Neuronal stem cell (in vitro differentiated cells): ENCODE results near the gene GABBR2.

Experiments
- DNase-seq: peaks from one replicate; pipeline ENCODE4 v3.0.0-alpha.2; 2013; ENCODE audit warnings: low spot score
- H2AFZ ChIP-seq: one replicate; pipeline ENCODE4 v1.6.1; 2013; ENCODE audit warnings: mild to moderate bottlenecking, low read length, inconsistent platforms
- H2AK5ac ChIP-seq: 2 replicates; pipeline ENCODE4 v1.6.1; 2013; ENCODE audit warnings: low read depth, mild to moderate bottlenecking, inconsistent platforms, low read length, moderate library complexity, mixed read lengths
- H2BK120ac ChIP-seq: 2 replicates; pipeline ENCODE4 v1.6.1; 2013; ENCODE audit warnings: low read depth, mild to moderate bottlenecking, inconsistent platforms, low read length, moderate library complexity, mixed read lengths
- H2BK12ac ChIP-seq: one replicate; pipeline ENCODE4 v1.6.1; 2013; ENCODE audit warnings: low read length, inconsistent platforms
- H2BK15ac ChIP-seq: 2 replicates; pipeline ENCODE4 v1.6.1; 2013; ENCODE audit warnings: mild to moderate bottlenecking, low read length, inconsistent platforms, mixed read lengths
- H2BK5ac ChIP-seq: one replicate; pipeline ENCODE4 v1.6.1; 2013; ENCODE audit warnings: inconsistent platforms, mild to moderate bottlenecking, low read length, moderate library complexity
- H3K14ac ChIP-seq: one replicate; pipeline ENCODE4 v1.6.1; 2013; ENCODE audit warnings: low read length, inconsistent platforms
- H3K18ac ChIP-seq: 2 replicates; pipeline ENCODE4 v1.6.1; 2013; ENCODE audit warnings: low read length, inconsistent platforms
- H3K23ac ChIP-seq: 2 replicates; pipeline ENCODE4 v1.6.1; 2013; ENCODE audit warnings: low read depth, mild to moderate bottlenecking, mixed read lengths, low read length, inconsistent platforms; ENCODE audit not compliant: poor library complexity
- H3K27ac ChIP-seq: replicated peaks from 3 replicates; pipeline ENCODE4 v1.5.1; 2013; ENCODE audit warnings: low read length, inconsistent platforms
- H3K27me3 ChIP-seq, 3 experiments: 2 replicates each; pipeline ENCODE4 v1.6.1; 2013; ENCODE audit warnings: low read length in 3 of 3, mild to moderate bottlenecking in 2 of 3, inconsistent platforms in 1 of 3, low read depth in 1 of 3, mixed read lengths in 1 of 3, moderate library complexity in 1 of 3; ENCODE audit not compliant: control insufficient read depth in 3 of 3, insufficient read depth in 3 of 3
- H3K36me3 ChIP-seq, 2 donors: replicated peaks in 1 of 2; 2 replicates each; pipeline ENCODE4 v1.6.1; 2013; ENCODE audit warnings: low read length in 2 of 2; ENCODE audit not compliant: control insufficient read depth in 2 of 2, insufficient read depth in 2 of 2
- H3K4ac ChIP-seq: 2 replicates; pipeline ENCODE4 v1.6.1; 2013; ENCODE audit warnings: inconsistent platforms, mild to moderate bottlenecking, low read length, moderate library complexity
- H3K4me1 ChIP-seq, 2 donors: 1 replicate in 1 of 2; 2 replicates in 1 of 2; pipeline ENCODE4 v1.6.1; 2013; ENCODE audit warnings: low read length in 2 of 2, low read depth in 1 of 2; ENCODE audit not compliant: control insufficient read depth in 2 of 2, insufficient read depth in 1 of 2
- H3K4me2 ChIP-seq: one replicate; pipeline ENCODE4 v1.6.1; 2013; ENCODE audit warnings: mild to moderate bottlenecking, low read length, inconsistent platforms; ENCODE audit not compliant: insufficient read depth, poor library complexity, severe bottlenecking
- H3K4me3 ChIP-seq, 2 donors: 2 replicates each; pipeline ENCODE4 v1.5.1; 2013; ENCODE audit warnings: low read length in 2 of 2, mild to moderate bottlenecking in 2 of 2, inconsistent platforms in 1 of 2, moderate library complexity in 1 of 2
- H3K79me1 ChIP-seq: one replicate; pipeline ENCODE4 v1.6.1; 2013; ENCODE audit warnings: low read depth, mild to moderate bottlenecking, inconsistent platforms, low read length, moderate library complexity
- H3K9ac ChIP-seq: one replicate; pipeline ENCODE4 v1.6.1; 2013; ENCODE audit warnings: mild to moderate bottlenecking, low read depth, low read length, inconsistent platforms; ENCODE audit not compliant: poor library complexity
- H3K9me3 ChIP-seq, 2 donors: replicated peaks in 1 of 2; 2 replicates each; pipeline versions ENCODE3 to v1.6.1; 2013; ENCODE audit warnings: low read length in 2 of 2, mild to moderate bottlenecking in 2 of 2, inconsistent platforms in 1 of 2, low read depth in 1 of 2, mixed read lengths in 1 of 2, moderate library complexity in 1 of 2; ENCODE audit not compliant: control insufficient read depth in 2 of 2, insufficient read depth in 1 of 2
- H4K8ac ChIP-seq: one replicate; pipeline ENCODE4 v1.6.1; 2013; ENCODE audit warnings: low read depth, mild to moderate bottlenecking, inconsistent platforms, low read length, moderate library complexity
- H4K91ac ChIP-seq: one replicate; pipeline ENCODE4 v1.6.1; 2013; ENCODE audit warnings: low read length, low read depth, mild to moderate bottlenecking, inconsistent platforms; ENCODE audit not compliant: poor library complexity
- WGBS, 2 donors: extraction: QIAGEN DNeasy Blood & Tissue Kit; methylation state at CpG; one replicate each; pipeline ENCODE4 v1.1.7; 2013; ENCODE audit warnings: missing lambda C conversion rate in 2 of 2, mixed read lengths in 1 of 2; ENCODE audit not compliant: insufficient read length in 2 of 2, insufficient replicate concordance in 1 of 2; ENCODE audit errors: extremely low coverage in 2 of 2; 5-methylcytosine and 5-hydroxymethylcytosine counted together

Gene GABBR2

DNA sequence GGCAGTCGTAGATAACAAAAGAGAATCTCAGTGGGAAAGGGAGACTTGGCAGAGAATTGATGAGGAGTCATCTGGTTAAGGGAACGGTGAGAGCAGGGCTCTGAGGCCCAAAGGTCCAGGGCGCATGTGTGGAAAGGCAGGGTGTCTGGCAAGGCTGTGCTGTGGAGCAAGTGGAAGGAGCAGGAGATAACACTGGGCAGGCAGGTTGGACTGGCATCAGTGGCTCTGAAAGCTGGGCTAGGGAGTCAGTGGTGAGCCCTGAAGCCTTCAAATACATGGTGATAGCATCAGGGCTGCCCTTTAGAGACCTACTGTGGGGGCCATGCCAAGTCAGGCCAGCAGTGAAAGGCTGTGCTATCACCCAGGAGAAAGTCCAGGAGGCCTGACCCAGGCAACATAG is 131.3 kb downstream of the GABBR2 start:
- Histone ChIP-seq H3K18ac (no peak overlapping the region), H3K79me1 (no peaks in the 10 kb centered on the region), H3K4me2 (no peak overlapping the region), H2BK15ac (no peak overlapping the region), H3K27me3 (peaks cover 0 to 5% (median 0%) of the 10 kb centered on the region in 3 experiments), H3K23ac (no peak overlapping the region), H3K14ac (no peak overlapping the region), H2BK5ac (no peak overlapping the region), H3K9me3 (no peaks in the 10 kb centered on the region), H3K4me1 (peaks cover 0 to 5% of the 10 kb centered on the region in 2 donors), H2AK5ac (no peak overlapping the region), H3K4me3 (no peak overlapping the region), H4K91ac (no peak overlapping the region), H3K9ac (no peak overlapping the region), H2BK12ac (no peak overlapping the region), H2AFZ (no peak overlapping the region), H3K4ac (no peak overlapping the region), H4K8ac (no peak overlapping the region), H2BK120ac (no peak overlapping the region), H3K36me3 (no peaks in the 10 kb centered on the region), H3K27ac (no peak overlapping the region)
- WGBS, 2 donors, result no CpG with 5 or more reads among the region's 3 CpGs
- DNase-seq, result no peak

DNA sequence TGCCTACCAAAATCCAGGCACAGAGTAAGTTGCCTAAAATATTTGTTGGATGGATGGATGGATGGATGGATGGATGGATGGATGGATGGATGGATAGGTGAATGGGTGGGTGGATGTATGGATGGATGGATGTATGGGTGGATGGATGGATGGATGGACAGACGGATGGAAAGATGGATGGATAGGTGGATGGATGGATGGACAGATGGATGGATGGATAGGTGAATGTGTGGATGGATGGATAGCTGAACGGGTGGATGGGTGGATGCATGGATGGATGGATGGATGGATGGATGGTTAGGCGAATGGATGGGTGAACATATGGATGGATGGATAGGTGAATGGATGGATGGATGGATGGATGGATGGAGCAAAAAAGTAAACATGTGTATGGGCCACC is 131.9 kb downstream of the GABBR2 start:
- H2BK12ac ChIP-seq, result no peak overlapping the region
- H2BK5ac ChIP-seq, result no peak overlapping the region
- H3K9me3 ChIP-seq, result no peaks in the 10 kb centered on the region
- H2BK15ac ChIP-seq, result no peak overlapping the region
- H3K4me2 ChIP-seq, result no peak overlapping the region
- no CpG with 5 or more reads among the region's 3 CpGs for WGBS, 2 donors
- no peak overlapping the region for H4K91ac ChIP-seq
- H3K9ac ChIP-seq, result no peak overlapping the region
- H3K27ac ChIP-seq, result no peak overlapping the region
- H3K79me1 ChIP-seq, result no peaks in the 10 kb centered on the region
- peaks cover 0 to 9% of the 10 kb centered on the region in 2 donors for H3K4me1 ChIP-seq
- no peak for DNase-seq
- H3K4me3 ChIP-seq, result peak overlapping the region in 1 of 2 donors; percentile 29
- no peak overlapping the region for H3K14ac ChIP-seq
- H2AK5ac ChIP-seq, result no peak overlapping the region
- H4K8ac ChIP-seq, result no peak overlapping the region
- H2BK120ac ChIP-seq, result no peak overlapping the region
- no peak overlapping the region for H2AFZ ChIP-seq
- H3K18ac ChIP-seq, result no peak overlapping the region
- no peaks in the 10 kb centered on the region for H3K36me3 ChIP-seq
- no peak overlapping the region for H3K4ac ChIP-seq
- no peak overlapping the region for H3K23ac ChIP-seq
- H3K27me3 ChIP-seq, result peaks cover 0 to 9% (median 0%) of the 10 kb centered on the region in 3 experiments

DNA sequence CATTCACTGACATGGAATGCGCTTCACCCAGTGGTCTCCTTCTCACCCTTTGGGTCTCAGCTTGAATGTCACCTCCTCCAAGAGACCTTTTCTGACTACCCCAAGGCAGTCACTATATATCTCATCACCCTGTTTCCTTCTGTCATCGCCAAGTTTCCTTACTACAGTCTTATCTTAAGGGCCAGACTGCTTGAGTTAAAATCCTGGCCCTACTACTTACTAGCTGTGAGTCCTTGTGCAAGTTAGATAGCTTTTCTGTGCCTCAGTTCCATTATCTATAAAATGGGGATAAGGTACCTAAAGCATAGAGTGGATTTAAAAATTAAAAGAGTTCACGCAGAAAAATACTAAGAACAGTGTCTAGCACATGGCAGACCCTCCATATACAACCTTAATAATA is 132.4 kb downstream of the GABBR2 start:
- no peak overlapping the region for H3K4me3 ChIP-seq
- H2BK12ac ChIP-seq, result no peak overlapping the region
- H2AK5ac ChIP-seq, result no peak overlapping the region
- H3K27me3 ChIP-seq, result peaks cover 0 to 14% (median 0%) of the 10 kb centered on the region in 3 experiments
- H3K79me1 ChIP-seq, result no peaks in the 10 kb centered on the region
- H3K23ac ChIP-seq, result no peak overlapping the region
- no peak overlapping the region for H2AFZ ChIP-seq
- peak overlapping the region; percentile 29 for H2BK15ac ChIP-seq
- no peak overlapping the region for H3K14ac ChIP-seq
- H3K9me3 ChIP-seq, result no peaks in the 10 kb centered on the region
- H3K9ac ChIP-seq, result no peak overlapping the region
- no peak overlapping the region for H4K8ac ChIP-seq
- no peaks in the 10 kb centered on the region for H3K36me3 ChIP-seq
- H3K4me2 ChIP-seq, result no peak overlapping the region
- no peak overlapping the region for H3K27ac ChIP-seq
- no peak overlapping the region for H3K18ac ChIP-seq
- H2BK120ac ChIP-seq, result no peak overlapping the region
- no CpG with 5 or more reads among the region's 3 CpGs for WGBS, 2 donors
- no peak overlapping the region for H4K91ac ChIP-seq
- peaks cover 0 to 11% of the 10 kb centered on the region in 2 donors for H3K4me1 ChIP-seq
- H2BK5ac ChIP-seq, result no peak overlapping the region
- no peak overlapping the region for H3K4ac ChIP-seq
- no peak for DNase-seq

DNA sequence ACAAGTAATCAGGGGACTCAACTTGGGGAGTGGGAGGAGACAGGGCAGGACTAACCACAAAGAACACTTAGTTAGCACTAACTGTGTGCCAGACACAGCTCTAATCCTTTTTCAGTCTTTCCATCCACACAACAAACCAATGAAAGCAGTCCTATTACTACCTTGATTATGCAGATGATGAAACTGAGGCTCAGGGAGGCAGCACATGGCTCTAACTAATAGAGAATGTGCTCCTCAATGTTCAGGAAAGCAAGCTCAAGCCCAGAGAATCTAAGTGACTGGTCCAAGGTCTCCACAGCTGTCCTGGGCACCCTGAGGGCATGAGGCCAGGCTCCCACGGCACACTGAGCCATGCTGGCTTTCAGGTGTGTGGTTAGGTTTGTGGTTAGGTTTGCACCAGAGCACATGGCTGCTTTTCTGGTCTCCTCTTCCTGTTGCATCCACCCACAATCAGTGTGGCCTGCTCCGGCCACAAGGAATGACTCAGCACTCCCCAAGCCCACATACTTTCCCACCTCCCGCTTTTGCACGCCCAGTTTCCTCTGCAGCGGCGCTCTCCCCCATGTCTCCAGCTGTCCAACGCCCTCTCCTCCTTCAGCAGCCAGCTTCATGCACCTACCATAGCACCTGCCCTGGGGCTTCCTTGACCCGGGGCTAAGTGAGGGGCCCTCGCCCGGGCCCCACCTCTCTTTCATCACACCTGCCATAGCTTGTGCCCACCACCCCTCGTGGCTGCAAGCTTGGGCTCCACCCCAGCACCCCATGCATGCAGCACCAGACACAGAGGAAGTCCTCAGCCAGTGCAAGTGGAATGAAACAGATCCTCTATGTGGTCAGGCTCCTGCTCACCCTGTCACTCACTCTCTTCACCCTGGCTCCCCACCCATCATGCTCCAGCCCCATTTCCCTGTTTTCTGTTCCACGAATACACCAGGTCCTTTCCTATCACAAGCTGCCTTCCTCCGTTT is 133.1 kb downstream of the GABBR2 start:
- no peaks in the 10 kb centered on the region for H3K36me3 ChIP-seq
- H4K91ac ChIP-seq, result no peak overlapping the region
- no peak overlapping the region for H4K8ac ChIP-seq
- no peak overlapping the region for H3K9ac ChIP-seq
- no peaks in the 10 kb centered on the region for H3K9me3 ChIP-seq
- H2AK5ac ChIP-seq, result peak overlapping the region; percentile 9
- H2BK12ac ChIP-seq, result no peak overlapping the region
- no peak overlapping the region for H3K23ac ChIP-seq
- H3K18ac ChIP-seq, result peak overlapping the region; percentile 31
- WGBS, 2 donors, result no CpG with 5 or more reads among the region's 13 CpGs
- no peak overlapping the region for H3K4ac ChIP-seq
- H3K27me3 ChIP-seq, result peaks cover 0 to 15% (median 0%) of the 10 kb centered on the region in 3 experiments
- H2BK5ac ChIP-seq, result no peak overlapping the region
- no peak overlapping the region for H2BK120ac ChIP-seq
- H3K4me1 ChIP-seq, result peaks cover 0 to 15% of the 10 kb centered on the region in 2 donors
- H2AFZ ChIP-seq, result no peak overlapping the region
- no peak overlapping the region for H3K4me2 ChIP-seq
- no peak overlapping the region for H3K27ac ChIP-seq
- no peaks in the 10 kb centered on the region for H3K79me1 ChIP-seq
- no peak overlapping the region for H3K4me3 ChIP-seq
- H2BK15ac ChIP-seq, result peak overlapping the region; percentile 29
- no peak for DNase-seq
- no peak overlapping the region for H3K14ac ChIP-seq
